IPS DF 19.7 (cell line): ENCODE data around the gene YDJC.
"Not testable (repeated sequence)": the region's sequence is repeated elsewhere in the genome, so short reads cannot be mapped to it uniquely, and the experiment has no call there.

Experiments
- DNase-seq: peaks from one replicate; pipeline ENCODE4 v3.0.0-alpha.2; 2013; ENCODE audit warnings: low read depth, low spot score

Gene YDJC

GRCh38 chr22:21651521-21652009 is 21.7 kb upstream of the YDJC start:
- DNase-seq: no peak

DNA sequence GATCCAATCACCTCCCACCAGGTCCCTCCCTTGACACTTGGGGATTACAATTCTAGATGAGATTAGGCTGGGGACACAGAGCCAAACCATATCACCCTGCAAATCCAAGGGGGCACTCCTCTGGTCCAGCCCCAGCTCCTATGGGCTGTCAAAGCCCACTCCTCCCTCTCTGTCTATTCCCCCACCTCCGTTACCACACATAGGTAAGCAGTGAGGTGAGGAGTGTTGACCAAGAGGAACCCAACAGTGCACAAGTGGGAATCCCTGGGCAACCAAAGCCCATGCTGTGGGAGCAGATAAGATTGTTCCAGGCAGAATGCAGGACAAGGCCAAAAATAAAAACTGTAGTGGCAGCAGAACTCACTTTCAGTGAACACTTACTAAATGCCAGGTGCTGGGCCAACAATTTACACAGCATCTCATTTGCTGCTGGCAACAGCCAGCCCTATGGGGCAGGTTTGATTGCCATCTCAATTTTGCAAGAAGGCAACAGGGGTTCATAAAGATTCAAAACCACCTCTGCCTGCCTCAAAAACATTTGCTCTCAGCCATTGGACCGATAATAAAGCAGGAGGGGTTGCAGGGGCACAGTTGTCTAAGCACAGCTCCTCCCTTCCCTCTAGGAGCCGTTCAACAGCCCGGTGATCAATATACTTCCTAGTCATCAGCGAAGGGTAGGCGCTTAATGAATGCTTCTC is 21.1 kb upstream of the YDJC start:
- no peak for DNase-seq

GRCh38 chr22:21650280-21650679 is 20.5 kb upstream of the YDJC start:
- no peak for DNase-seq

DNA sequence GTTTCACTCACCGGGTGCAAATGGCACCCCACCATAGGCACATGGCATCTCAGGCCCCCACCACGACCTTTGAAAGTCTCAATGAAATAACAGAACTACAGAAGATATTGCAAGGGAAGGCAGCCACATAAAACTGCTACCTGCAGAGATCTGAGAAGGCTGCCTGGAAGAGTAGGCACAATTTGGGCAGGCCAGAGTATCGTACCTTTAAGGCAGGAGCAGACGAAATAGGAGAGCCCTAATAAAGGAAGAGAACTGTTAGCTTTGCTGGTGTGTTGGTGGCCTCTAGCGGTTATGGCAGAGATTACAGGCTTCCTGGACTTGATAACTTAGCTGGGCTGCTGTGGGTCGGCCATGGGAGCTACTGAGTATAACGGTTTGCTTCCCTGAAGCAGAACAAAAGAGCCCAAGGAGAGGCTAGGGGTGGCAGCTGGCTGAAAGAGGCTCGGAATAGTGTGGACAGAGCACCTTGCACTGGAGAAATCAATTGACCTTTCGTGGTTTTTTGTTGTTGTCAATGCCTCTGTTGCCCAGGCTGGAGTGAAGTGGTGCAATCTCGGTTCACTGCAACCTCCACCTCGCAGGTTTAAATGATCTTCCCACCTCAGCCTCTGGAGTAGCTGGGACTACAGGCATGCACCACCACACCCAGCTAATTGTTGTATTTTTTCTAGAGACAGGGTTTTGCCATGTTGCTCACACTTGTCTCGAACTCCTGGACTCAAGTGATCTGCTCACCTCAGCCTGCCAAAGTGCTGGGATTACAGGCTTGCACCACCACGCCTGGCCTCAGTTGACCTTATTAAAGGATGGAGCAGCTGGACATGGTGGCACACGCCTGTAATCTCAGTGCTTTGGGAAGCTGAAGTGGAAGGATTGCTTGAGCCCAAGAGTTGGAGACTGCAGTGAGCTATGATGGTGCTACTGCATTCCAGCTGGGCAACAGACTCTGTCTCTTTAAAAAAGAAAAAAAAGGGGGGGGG is 17.1 kb upstream of the YDJC start:
- DNase-seq: no peak

- not testable (repeated sequence) for DNase-seq
Observed at GRCh38 chr22:21645513-21645912, 15.7 kb upstream of the YDJC start.

DNA sequence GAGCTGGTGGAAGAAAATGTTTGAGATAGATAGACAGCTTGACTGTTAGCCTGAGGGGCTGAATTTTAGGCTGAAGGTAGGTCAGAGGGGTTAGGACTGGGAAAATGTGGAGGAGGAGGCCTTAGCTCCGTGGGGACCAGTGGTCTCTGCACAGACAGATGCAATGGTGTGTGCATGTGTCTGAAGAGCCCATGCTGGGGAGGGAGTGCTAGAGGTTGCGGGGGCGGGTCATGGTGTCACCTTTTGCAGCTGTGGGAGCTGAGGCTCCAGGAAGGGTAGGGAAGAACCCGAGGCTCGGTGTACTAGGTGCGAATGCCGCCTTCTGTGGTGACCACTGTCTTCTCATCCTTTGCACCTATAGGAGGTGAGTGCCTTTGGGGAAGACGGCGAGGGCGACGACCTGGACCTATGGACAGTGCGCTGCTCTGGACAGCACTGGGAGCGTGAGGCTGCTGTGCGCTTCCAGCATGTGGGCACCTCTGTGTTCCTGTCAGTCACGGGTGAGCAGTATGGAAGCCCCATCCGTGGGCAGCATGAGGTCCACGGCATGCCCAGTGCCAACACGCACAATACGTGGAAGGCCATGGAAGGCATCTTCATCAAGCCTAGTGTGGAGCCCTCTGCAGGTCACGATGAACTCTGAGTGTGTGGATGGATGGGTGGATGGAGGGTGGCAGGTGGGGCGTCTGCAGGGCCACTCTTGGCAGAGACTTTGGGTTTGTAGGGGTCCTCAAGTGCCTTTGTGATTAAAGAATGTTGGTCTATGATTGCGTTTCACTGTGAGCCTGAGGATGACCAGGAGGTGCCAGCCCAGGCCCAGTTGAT is 13.9 kb upstream of the YDJC start:
- DNase-seq: no peak

GRCh38 chr22:21642584-21643448 is 13.0 kb upstream of the YDJC start:
- DNase-seq: no peak

DNA sequence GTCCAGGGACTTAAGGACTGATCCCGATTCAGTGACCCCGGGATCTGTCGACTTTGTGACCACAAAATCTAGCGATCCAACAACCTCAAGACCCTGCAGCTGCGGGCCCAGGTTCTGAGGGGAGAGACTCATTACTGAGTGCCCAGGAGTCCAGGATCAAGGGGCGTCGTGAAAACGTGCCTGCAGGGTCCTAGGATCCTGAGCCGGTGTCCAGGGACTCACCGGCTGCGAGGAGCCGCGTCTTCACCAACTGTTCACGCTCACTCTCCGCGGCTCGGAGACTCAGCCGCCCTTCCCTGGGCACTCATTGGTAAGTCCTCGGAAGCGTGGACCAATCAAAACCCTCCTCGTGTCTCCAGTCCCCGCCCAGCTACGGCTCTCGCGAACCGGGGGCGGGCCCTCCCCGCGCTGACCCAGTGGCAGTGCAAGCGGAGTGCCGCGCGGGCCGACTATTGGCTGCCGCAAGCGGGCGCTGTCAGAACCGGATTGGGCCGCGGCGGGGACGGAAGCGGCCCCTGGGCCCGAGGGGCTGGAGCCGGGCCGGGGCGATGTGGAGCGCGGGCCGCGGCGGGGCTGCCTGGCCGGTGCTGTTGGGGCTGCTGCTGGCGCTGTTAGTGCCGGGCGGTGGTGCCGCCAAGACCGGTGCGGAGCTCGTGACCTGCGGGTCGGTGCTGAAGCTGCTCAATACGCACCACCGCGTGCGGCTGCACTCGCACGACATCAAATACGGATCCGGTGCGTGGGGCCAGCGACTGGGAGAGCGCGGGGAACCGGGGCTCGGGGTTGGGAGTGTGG is 12.2 kb upstream of the YDJC start, which contains the start of gene SDF2L1:
SDF2L1 (plus strand) TSS at position 514 of the 795 bp plus-strand sequence; CDS start at position 549, 35 bp downstream.
- DNase-seq: peak; percentile 91

- no peak for DNase-seq
Observed at GRCh38 chr22:21641417-21641788, 11.6 kb upstream of the YDJC start.

GRCh38 chr22:21640810-21641209 is 11.0 kb upstream of the YDJC start:
- DNase-seq: no peak

DNA sequence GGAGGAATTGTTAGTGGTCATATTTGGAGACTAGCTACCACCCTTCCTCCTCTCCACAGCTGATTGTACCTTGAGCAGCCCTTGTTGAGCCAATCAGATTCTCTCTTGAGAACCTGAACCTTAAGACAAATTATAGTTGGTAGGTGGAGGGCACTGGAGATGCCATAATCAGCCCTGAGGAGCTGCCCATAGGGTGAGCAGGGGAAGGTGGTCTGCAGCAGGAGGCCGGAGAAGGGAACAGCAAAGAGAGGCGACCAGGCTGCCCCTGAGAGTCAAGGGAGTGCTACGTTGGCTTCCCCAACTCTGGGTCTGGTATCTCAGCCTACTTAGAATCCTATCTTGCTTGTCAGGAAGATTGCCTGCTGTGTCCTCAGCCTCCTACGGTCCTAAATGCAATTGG is 9.5 kb upstream of the YDJC start:
- no peak for DNase-seq

DNA sequence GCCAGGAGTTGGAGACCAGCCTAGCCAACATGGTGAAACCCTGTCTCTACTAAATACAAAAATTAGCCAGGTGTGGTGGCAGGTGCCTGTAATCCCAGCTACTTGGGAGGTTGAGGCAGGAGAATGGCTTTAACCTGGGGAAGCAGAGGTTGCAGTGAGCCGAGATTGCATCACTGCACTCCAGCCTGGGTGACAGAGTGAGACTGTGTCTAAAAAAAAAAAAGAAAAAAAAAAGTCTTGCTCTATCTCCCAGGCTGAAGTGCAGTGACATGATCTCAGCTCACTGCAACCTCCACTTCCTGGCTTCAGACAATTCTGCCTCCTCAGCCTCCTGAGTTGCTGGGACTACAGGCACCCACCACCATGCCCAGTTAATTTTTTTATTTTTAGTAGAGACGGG is 7.6 kb upstream of the YDJC start:
- not testable (repeated sequence) for DNase-seq

DNA sequence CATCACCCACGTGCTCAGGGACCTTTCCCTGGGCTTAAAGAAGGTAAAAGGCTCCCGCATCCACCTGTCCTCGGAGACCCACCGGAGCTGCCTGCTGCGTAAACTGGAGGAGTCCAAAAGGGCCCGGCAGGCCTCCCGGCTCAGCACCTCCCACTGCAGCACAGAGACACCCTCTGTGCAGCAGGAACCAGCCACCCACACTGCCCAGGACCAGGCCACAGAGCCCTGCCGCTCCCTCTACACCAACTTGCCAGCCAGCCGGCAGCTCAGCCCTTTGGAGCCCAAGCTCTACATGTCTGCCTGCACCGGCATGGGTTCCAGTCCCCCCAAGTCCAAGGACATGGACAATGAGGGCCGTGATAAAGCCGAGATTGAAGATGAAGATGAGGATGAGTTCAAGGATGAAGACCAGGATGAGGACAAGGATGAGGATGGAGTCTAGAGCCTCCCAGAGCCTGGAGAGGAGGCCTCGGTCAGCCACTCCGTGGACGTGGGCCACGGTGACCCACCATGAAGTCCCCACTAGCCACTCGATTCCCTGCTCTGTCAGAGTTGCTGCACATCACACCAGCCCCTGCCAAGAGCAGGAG is 6.9 kb upstream of the YDJC start:
- DNase-seq: no peak

DNA sequence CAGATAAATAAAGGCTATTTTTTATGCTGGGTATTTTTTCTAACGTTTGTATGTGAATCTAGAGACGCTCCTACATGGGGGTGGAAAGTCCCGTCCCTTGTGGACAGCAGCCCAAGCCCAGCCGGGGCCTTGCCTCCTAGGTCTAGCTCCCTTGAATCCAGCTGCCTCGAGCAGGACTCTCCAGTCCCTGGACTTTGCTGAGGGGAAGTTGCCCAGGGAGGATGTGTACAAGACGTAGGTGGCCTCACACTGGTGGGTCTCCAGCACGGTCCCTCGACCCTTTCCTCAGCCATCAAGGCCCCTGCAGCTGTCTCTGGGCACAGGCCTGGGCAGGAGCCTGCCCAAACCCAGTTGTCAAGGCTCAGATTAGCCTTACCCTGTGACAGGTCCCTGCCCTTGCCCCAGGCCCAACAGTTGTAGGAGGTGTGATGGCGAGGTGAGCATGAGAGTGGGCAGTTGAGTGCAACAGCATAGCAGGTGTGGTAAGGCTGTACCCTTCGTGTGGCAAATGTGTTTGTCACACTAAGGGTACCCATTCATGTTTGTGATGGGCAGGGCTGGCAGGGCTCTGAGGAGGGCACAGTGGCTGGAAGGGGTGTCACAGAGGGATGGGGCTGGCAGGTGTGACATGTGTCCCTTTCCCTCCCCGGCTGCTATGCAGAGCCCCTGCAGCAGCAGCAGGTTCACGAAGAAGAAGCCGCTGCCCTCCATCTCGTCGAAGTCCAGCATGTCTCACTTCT is 6.1 kb upstream of the YDJC start:
- DNase-seq: no peak

GRCh38 chr22:21634844-21635243 is 5.0 kb upstream of the YDJC start:
- no peak for DNase-seq

DNA sequence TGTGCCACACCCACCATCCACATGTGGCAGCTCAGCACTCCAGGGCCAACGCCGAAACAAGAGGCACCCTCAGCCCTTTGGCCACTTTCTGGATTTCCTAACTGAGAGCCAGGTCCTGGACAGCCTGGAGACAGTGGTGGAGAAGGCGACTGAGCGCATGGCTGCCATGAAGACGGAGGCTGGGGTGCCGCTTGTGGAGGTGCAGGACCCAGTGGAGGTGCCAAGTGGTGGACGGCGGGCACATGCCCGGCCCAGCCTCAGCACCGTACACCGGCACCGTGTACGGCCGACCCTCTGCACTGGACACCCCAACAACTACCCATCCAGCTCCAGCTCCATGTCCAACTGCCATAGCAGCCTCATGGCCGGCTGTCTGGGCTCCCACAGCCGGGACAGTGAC is 4.3 kb upstream of the YDJC start:
- DNase-seq: no peak

DNA sequence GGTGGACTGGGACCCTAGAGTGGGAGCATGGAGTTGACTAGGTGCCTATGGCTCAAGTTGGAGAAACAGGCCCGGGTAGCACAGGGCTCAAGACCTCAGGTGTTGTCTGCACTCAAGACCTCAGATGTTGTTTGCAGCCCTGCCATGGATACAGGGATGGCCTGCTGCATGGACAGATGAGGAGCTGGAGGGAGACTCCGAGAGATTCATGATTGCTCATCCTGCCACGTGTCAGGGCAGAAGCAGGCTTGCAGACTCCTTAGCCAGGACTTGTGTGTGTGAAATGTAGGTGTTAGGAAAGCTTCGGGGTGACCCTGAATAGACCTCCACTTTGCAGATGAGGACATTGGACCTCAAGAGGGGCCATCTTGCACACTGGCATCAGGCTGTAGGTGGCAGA is 3.7 kb upstream of the YDJC start:
- no peak for DNase-seq

- no peak for DNase-seq
Observed at GRCh38 chr22:21632931-21633330, 3.1 kb upstream of the YDJC start.
